H1 (cell line): ENCODE results near the gene MYLK2. TPM values are rescaled to one million over a fixed set of nuclear protein-coding genes. Genes with fewer than 3 reads are reported as not detected.

ENCODE experiments used
- CTCF ChIA-PET: fragments of 300-600 bp; sonication (Branson Sonifier 250); formaldehyde crosslinking; loops from one replicate; lab custom pipeline; 2021; ENCODE audit not compliant: partially characterized antibody; lab: Charles Lee
- POLR2A ChIA-PET: fragments of 300-600 bp; sonication (Branson Sonifier 250); formaldehyde crosslinking; loops from one replicate; lab custom pipeline; 2021; ENCODE audit warnings: inconsistent platforms; ENCODE audit not compliant: partially characterized antibody; lab: Charles Lee
- DNase-seq, 2 experiments: peaks; one replicate each; pipeline versions ENCODE4 v3.0.0 to v3.0.0-alpha.2; 2010 to 2022; ENCODE audit warnings: low spot score in 2 of 2, low read depth in 1 of 2, mixed read lengths in 1 of 2
- FAIRE-seq: peaks from 2 replicates; lab custom pipeline; 2011; peaks lifted over from hg19 to GRCh38; lab: Jason Lieb, UNC
- H2AFZ ChIP-seq: 2 replicates; pipeline ENCODE4 v1.8.1; 2012; ENCODE audit warnings: low read length, inconsistent platforms
- H2AK5ac ChIP-seq: 2 replicates; pipeline ENCODE4 v1.6.1; 2013; ENCODE audit warnings: low read depth, low read length
- H2BK120ac ChIP-seq: replicated peaks from 2 replicates; pipeline ENCODE3; 2013; ENCODE audit warnings: low read depth, low read length, inconsistent platforms
- H2BK12ac ChIP-seq: 2 replicates; pipeline ENCODE4 v1.6.1; 2013; ENCODE audit warnings: low read depth, low read length
- H2BK15ac ChIP-seq: 2 replicates; pipeline ENCODE4 v1.6.1; 2013; ENCODE audit warnings: low read length
- H2BK20ac ChIP-seq: 2 replicates; pipeline ENCODE4 v1.6.1; 2013; ENCODE audit warnings: low read length
- H2BK5ac ChIP-seq: 2 replicates; pipeline ENCODE4 v1.6.1; 2013; ENCODE audit warnings: low read depth, low read length
- H3K14ac ChIP-seq: 2 replicates; pipeline ENCODE4 v1.6.1; 2013; ENCODE audit warnings: inconsistent platforms; ENCODE audit not compliant: insufficient read length
- H3K18ac ChIP-seq: 2 replicates; pipeline ENCODE4 v1.6.1; 2013; ENCODE audit warnings: low read length; ENCODE audit errors: extremely low read depth
- H3K23ac ChIP-seq: 2 replicates; pipeline ENCODE4 v1.6.1; 2013; ENCODE audit warnings: inconsistent platforms; ENCODE audit not compliant: insufficient read length
- H3K23me2 ChIP-seq: 2 replicates; pipeline ENCODE4 v1.6.1; 2013; ENCODE audit warnings: low read depth, low read length
- H3K27ac ChIP-seq: 2 replicates; pipeline ENCODE4 v1.6.1; 2011; ENCODE audit warnings: low read depth, low read length, inconsistent platforms
- H3K27me3 ChIP-seq, 4 experiments: replicated peaks in 1 of 4; 1 replicate in 1 of 4; 2 replicates in 3 of 4; pipeline versions ENCODE4 v1.6.1 to v1.8.1; 2011 to 2013; ENCODE audit warnings: low read length in 3 of 4, mild to moderate bottlenecking in 3 of 4, inconsistent platforms in 2 of 4, mixed read lengths in 2 of 4, moderate library complexity in 1 of 4; ENCODE audit not compliant: control insufficient read depth in 3 of 4, insufficient read depth in 3 of 4; ENCODE audit errors: extremely low read depth in 1 of 4
- H3K36me3 ChIP-seq, 4 experiments: 2 replicates each; pipeline versions ENCODE4 v1.6.1 to v1.8.1; 2011 to 2013; ENCODE audit warnings: mild to moderate bottlenecking in 4 of 4, low read length in 3 of 4, moderate library complexity in 2 of 4, control low read depth in 1 of 4, inconsistent platforms in 1 of 4; ENCODE audit not compliant: insufficient read depth in 4 of 4, control insufficient read depth in 2 of 4
- H3K4ac ChIP-seq: replicated peaks from 2 replicates; pipeline ENCODE3; 2013; ENCODE audit warnings: low read length, low read depth, mixed read lengths, inconsistent platforms; ENCODE audit not compliant: insufficient read length
- H3K4me1 ChIP-seq, 4 experiments: replicated peaks in 1 of 4; 1 replicate in 1 of 4; 2 replicates in 3 of 4; pipeline versions ENCODE4 v1.6.1 to v1.8.1; 2011 to 2013; ENCODE audit warnings: low read length in 3 of 4, inconsistent platforms in 2 of 4, mixed read lengths in 1 of 4; ENCODE audit not compliant: insufficient read depth in 4 of 4, control insufficient read depth in 3 of 4
- H3K4me2 ChIP-seq, 2 experiments: 2 replicates each; pipeline versions ENCODE4 v1.6.1 to v1.8.1; 2011 to 2013; ENCODE audit warnings: low read depth in 2 of 2, low read length in 2 of 2, control low read depth in 1 of 2, inconsistent platforms in 1 of 2, mild to moderate bottlenecking in 1 of 2; ENCODE audit not compliant: insufficient read depth in 1 of 2
- H3K4me3 ChIP-seq, 4 experiments: fragments of 200-600, 300-600 bp in 1 of 4; sonication (generic), shearing (Covaris generic), sonication (Bioruptor Twin) in 1 of 4; 2 replicates each; pipeline versions ENCODE4 v1.5.1 to v1.8.1; 2011 to 2016; ENCODE audit warnings: low read length in 4 of 4, low read depth in 3 of 4, control low read depth in 2 of 4, inconsistent platforms in 2 of 4, mild to moderate bottlenecking in 2 of 4, mixed read lengths in 1 of 4, moderate library complexity in 1 of 4; ENCODE audit not compliant: insufficient read depth in 2 of 4; ENCODE audit errors: extremely low read depth in 1 of 4
- H3K56ac ChIP-seq: replicated peaks from 2 replicates; pipeline ENCODE3; 2013; ENCODE audit warnings: low read depth, mild to moderate bottlenecking, mixed read lengths, low read length, inconsistent platforms; ENCODE audit not compliant: insufficient read length
- H3K79me1 ChIP-seq: 2 replicates; pipeline ENCODE4 v1.6.1; 2013; ENCODE audit warnings: low read depth, low read length, control low read depth
- H3K79me2 ChIP-seq, 2 experiments: 2 replicates each; pipeline versions ENCODE4 v1.6.1 to v1.8.1; 2012 to 2013; ENCODE audit warnings: low read length in 2 of 2, mild to moderate bottlenecking in 2 of 2, inconsistent platforms in 1 of 2; ENCODE audit not compliant: insufficient read depth in 2 of 2, control insufficient read depth in 1 of 2
- H3K9ac ChIP-seq, 4 experiments: replicated peaks in 1 of 4; 1 replicate in 1 of 4; 2 replicates in 3 of 4; pipeline versions ENCODE4 v1.6.1 to v1.8.1; 2011 to 2013; ENCODE audit warnings: low read depth in 3 of 4, low read length in 3 of 4, control low read depth in 2 of 4, mild to moderate bottlenecking in 2 of 4, moderate library complexity in 2 of 4, inconsistent platforms in 1 of 4; ENCODE audit errors: extremely low read depth in 1 of 4
- H3K9me3 ChIP-seq, 2 experiments: 2 replicates each; pipeline versions ENCODE4 v1.6.1 to v1.8.1; 2012 to 2013; ENCODE audit warnings: mild to moderate bottlenecking in 2 of 2, moderate library complexity in 2 of 2, control low read depth in 1 of 2, inconsistent platforms in 1 of 2, low read depth in 1 of 2, low read length in 1 of 2, mixed read lengths in 1 of 2; ENCODE audit not compliant: insufficient read depth in 2 of 2
- H4K20me1 ChIP-seq, 2 experiments: replicated peaks in 1 of 2; 2 replicates each; pipeline versions ENCODE3 to v1.8.1; 2011 to 2013; ENCODE audit warnings: inconsistent platforms in 2 of 2, low read length in 2 of 2, mild to moderate bottlenecking in 1 of 2; ENCODE audit not compliant: insufficient read depth in 2 of 2, control insufficient read depth in 1 of 2
- H4K5ac ChIP-seq: 2 replicates; pipeline ENCODE4 v1.6.1; 2013; ENCODE audit warnings: low read length, low read depth, mixed read lengths, inconsistent platforms; ENCODE audit not compliant: insufficient read length
- H4K8ac ChIP-seq: 2 replicates; pipeline ENCODE4 v1.8.0; 2013; ENCODE audit warnings: mild to moderate bottlenecking, moderate library complexity, low read length, inconsistent platforms; ENCODE audit not compliant: insufficient read depth; ENCODE audit errors: extremely low read depth
- H4K91ac ChIP-seq: replicated peaks from 2 replicates; pipeline ENCODE3; 2013; ENCODE audit warnings: low read length, mixed read lengths, inconsistent platforms; ENCODE audit not compliant: insufficient read length
- PHF8 ChIP-seq: fragments of 200-600 bp; sonication (generic); conservative IDR thresholded peaks from 2 replicates; pipeline ENCODE4 v1.7.1; 2012; ENCODE audit warnings: low read depth, mild to moderate bottlenecking, inconsistent platforms, low read length, moderate library complexity
- WGBS, 2 experiments: shearing (Covaris generic) in 1 of 2; methylation state at CpG; one replicate each; pipeline versions ENCODE4 v1.1.6 to v1.1.7; 2013 to 2015; ENCODE audit warnings: low lambda C conversion rate in 2 of 2, mixed read lengths in 2 of 2, inconsistent platforms in 1 of 2, low coverage in 1 of 2, missing lambda C conversion rate in 1 of 2; ENCODE audit not compliant: insufficient replicate concordance in 2 of 2, insufficient coverage in 1 of 2, insufficient read length in 1 of 2; ENCODE audit errors: extremely low coverage in 1 of 2, missing lambda C conversion rate in 1 of 2; 5-methylcytosine and 5-hydroxymethylcytosine counted together
- polyA plus RNA-seq, 7 experiments: library from polyadenylated mRNA; depleted of rRNA in 3 of 7; stranded (reverse) in 5 of 7; unstranded in 2 of 7; fragments of >200 nt in 5 of 7; fragments of 200-250 nt in 2 of 7; gene quantifications; 1 replicate in 5 of 7; 2 replicates in 1 of 7; 4 replicates in 1 of 7; pipeline versions ENCODE4 v1.2.1 to v1.2.3, GENCODE V29; 2011 to 2013; ENCODE audit warnings: missing spikeins in 2 of 7, mixed read lengths in 2 of 7
- total RNA-seq: library from RNA; stranded (reverse); fragmentation: NEBNext Ultra II Directional; extraction: Animal tissue kit (Norgen Biotek cat#: 25700); gene quantifications from 2 replicates; pipeline ENCODE4 v1.2.1, GENCODE V29; 2021

MYLK2 gene
- total and polyA plus RNA-seq, 2 of the 8 experiments (the other 6 are each of a cell fraction or from before 2014, with no cell fraction given): 0.22 to 0.26 TPM

- no peak for TF ChIP-seq PHF8
- 94% methylated on average over 6 of the region's 6 CpGs; no CpG with 5 or more reads in 1 of the 2 experiments for WGBS, 2 experiments
- H3K27ac ChIP-seq: no peak overlapping the region
- DNase-seq (no peak), FAIRE-seq (no peak)
- H3K4me1 ChIP-seq: peaks cover 0 to 12% (median 6%) of the 10 kb centered on the region in 4 experiments; a peak in 6 of 7 replicates
- H4K5ac ChIP-seq: no peak overlapping the region
- no peak overlapping the region for H3K56ac ChIP-seq
- H2BK15ac ChIP-seq: no peak overlapping the region
- H2BK12ac ChIP-seq: no peak overlapping the region
- no peak overlapping the region for H4K8ac ChIP-seq
- no peak overlapping the region for H3K4ac ChIP-seq
- H3K4me2 ChIP-seq: no peak overlapping the region
- no peaks in the 10 kb centered on the region for H3K9me3 ChIP-seq
- H3K36me3 ChIP-seq: no peaks in the 10 kb centered on the region
- H2AFZ ChIP-seq: no peak overlapping the region
- CTCF ChIA-PET: interaction anchor here (0.6 to 2.5 kb wide), 12 partner anchors 10 to 159 kb away, joined by 3 to 12 read pairs (median 4); no protein-coding TSS in a partner anchor
- POLR2A ChIA-PET: interaction anchor here (0.9 to 1.2 kb wide), 3 partner anchors 8 to 96 kb away, joined by 3 to 4 read pairs (median 3); partner anchors contain the start of gene XKR7
- no peak overlapping the region for H3K4me3 ChIP-seq
- no peak overlapping the region for H2BK20ac ChIP-seq
- no peak overlapping the region for H2AK5ac ChIP-seq
- H4K91ac ChIP-seq: no peak overlapping the region
- peaks cover 9% of the 10 kb centered on the region for H3K23me2 ChIP-seq
- no peaks in the 10 kb centered on the region for H3K79me1 ChIP-seq
- no peak overlapping the region for H3K14ac ChIP-seq
- H3K23ac ChIP-seq: no peak overlapping the region
- H2BK5ac ChIP-seq: no peak overlapping the region
- no peak overlapping the region for H3K18ac ChIP-seq
- peaks cover 19 to 32% (median 29%) of the 10 kb centered on the region in 4 experiments for H3K27me3 ChIP-seq
- no peak overlapping the region for H2BK120ac ChIP-seq
- peaks cover 0 to 6% of the 10 kb centered on the region in 2 experiments for H4K20me1 ChIP-seq
- H3K79me2 ChIP-seq: no peaks in the 10 kb centered on the region
- H3K9ac ChIP-seq: no peak overlapping the region
These were observed 53.2 kb downstream of the MYLK2 start for GRCh38 chr20:31872406-31872805.
